HG03565 (cell line): Measurements from ENCODE around the gene ABCC8.

Experiments used
- ATAC-seq: cut with Tn5 transposase; IDR thresholded peaks from one replicate; pipeline ENCODE4 v1.9.1; 2021; ENCODE audit warnings: mild to moderate bottlenecking, moderate library complexity; ENCODE audit not compliant: unreplicated experiment

The ABCC8 gene

DNA sequence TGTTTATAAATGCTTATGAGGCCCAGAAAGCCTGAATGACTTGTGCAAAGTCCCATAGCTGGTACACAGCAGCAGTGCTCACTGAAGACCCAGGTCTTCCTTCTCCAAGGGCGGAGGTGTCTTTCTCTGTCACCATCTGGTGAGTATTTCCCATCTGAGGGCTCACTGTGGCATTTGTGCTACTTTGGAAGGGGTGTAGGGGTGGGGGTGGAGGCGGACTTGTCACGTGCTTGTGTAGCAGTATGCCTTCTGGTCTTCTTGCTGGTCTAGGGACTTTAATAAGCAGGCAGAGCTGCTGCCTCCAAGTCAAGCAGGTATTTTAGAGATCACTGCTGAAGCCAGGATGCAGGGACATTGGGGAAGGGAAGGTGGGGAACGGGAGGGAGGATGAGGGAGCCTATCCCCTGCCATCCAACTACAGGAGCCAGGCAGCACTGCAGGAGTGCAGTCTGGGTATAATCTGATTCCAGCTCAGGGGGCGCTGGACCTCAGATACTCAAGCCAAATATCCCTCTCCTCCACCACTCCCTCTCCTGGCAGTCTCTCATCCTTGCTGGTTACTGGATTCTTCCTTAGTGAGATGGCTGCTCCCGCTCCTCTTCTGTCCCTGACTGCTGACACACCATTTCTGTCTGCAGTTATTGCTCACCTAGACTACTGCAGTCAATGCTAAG is 3.4 kb downstream of the ABCC8 start:
- ATAC-seq, result no peak

DNA sequence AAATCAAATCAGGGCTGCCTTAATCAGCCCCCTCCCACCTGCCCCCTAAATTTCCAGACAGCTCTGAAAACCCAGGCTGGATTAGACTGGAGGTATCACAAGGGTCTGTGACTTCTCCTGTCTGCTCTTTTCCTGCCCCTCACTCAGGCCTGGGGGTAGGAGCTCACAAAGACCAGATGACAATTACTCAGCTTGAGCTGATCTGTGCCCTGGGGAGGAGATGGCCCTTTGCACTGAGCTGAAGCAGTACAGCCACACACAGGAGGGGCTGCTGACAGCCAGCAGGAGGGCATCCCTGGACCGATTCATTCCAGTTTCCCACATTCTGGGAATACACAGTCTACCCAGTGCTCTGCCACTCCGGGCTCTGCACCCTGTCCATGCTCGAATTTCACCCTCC is 4.2 kb downstream of the ABCC8 start:
- ATAC-seq, result no peak

DNA sequence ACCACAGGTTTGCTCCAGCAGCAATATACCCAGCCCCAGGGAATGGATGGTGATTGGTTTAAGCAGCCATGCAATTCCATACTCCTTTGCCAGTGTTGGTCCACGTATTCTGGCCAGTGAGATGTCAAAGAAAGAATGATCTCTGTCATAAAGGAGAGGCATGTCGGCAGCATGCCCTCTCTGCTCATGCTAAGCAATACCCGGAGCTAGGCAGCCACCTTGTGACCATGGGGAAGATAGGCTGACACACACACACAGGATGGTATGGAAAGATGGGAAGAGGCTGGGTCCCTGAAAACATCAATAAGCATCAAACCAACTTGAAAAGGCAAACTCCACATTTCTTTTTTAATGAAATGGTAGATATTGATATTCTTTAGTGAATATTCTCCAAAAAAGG is 5.1 kb downstream of the ABCC8 start:
- no peak for ATAC-seq

DNA sequence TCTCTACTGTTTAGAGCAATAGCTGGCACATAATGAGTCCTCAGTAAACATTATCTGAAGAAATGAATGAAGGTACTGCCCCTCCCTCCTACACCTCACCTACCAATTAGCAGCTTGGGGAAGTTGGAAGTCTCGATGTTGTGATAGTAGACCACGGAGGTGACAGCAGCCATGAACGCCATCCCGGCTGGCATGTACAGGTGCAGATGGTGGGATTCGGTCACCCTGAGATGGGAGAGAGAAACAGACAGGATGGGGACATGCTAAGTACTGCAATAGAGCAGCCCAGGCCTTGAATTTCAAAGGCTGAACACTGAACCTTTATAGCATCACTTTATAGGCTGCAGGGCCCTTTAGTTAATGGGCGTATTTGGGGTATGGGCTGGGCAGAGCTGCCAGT is 6.6 kb downstream of the ABCC8 start:
- ATAC-seq, result no peak

DNA sequence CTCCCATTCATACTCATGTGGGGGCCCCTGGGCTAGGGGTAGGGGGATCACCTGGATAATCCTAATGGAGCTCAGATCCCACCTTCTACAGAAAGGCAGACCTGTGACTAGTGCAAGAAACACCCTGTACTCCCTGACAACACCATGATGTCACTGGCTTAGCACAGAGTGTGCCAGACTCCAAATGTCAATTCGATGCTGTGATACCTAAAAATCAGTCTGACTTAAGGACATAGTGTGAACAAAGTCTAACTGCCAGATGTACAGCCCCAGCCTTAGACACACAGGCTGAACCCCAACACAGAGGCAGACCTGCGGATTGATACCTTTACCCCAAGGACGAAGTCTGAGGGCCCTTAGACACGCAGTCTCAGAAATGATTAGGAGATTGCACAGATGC is 8.5 kb downstream of the ABCC8 start:
- ATAC-seq, result no peak

DNA sequence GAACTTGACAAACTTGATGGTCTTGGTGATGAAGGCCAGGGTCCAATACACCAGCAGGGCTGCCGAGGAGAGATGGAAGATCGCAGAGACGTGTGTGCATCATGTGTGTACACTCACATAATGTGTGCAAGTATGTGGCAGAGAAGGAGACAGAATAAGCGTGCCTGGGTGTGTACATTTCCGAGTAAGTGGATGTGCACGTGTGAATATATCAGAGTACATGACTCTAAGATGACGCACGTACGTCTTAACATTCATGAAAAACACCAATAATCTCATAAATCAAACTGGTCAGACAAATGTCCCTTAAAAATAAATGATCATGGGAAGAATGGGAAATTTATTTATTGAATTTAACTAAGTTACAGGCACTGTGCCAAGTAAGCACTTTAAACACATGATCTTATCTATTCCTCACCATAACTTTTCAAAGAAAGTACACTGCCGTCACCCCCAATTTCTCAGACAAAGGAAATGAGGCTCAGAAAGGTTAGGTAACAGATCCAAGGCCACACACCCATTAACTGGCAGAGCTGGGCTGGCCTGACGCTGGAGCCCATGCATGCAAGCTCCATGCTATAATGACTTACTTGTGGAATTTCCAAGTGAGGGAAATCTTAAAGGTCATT is 13.0 kb downstream of the ABCC8 start:
- no peak for ATAC-seq

DNA sequence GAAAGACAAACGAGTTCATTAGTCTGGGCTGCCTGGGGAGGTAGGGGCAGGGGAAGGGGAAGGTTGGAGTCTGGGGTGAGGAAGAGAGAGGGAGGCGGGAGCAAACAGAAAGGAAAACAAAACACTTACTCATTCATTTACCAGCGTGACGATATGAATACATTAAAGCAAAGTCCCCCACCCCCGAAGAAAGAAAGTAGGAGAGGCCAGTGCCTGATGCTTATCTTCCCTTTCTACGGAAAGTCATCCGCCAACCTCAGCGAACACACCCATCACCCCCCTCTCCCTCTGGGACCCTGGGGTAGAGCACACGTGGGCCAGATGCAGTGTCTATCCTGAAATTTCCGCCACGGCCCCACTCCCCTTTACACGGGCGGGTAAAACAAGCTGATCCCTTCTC is 13.7 kb downstream of the ABCC8 start:
- ATAC-seq, result no peak

DNA sequence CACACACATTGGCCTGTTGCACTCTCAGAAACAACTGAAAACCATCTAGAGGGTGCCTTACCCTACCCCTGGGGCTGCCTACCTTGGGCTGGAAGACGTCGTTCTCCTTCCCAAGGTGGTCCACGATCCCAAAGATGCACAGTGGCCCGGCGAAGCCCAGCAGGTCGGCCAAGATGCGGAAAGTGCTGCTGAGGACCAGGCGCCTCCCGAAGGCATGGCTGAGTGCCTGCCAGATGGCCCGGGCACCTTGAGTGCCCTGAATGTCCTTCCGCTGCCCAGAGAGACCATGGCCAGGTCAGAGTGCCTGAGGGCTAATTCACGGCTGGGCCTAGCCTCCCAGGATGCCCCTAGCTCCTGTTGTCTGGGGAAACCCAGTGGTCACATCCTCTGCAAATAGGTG is 16.2 kb downstream of the ABCC8 start:
- ATAC-seq, result no peak

DNA sequence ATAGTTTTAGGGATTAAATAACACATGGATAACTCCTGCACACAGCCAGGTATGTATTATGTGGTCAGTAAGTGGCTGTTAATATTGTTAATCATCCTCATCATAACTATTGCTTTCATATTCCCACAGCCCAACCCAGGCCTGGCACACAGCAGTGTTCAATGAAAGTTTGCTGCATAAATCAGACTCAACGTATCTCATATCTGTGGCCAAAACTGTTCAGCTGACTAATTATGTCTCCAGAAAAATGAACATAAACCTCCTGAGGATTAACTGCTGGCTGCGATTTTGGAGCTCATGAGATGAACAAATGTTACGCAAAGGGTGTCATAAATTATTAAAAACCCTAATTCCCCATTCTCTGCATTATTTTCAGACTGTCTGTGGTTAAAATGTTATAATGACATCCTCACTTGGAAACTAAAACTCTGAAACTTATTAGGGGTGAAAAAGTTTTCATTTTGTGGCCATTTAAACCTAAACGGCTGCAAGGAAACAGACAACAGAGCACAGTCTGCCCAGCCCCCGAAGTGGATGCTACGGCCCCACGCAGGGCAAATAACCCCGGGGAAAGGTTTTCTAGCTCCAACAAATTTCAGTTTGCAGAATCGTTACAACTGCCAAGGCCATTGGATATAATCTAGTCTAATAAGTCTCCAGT is 17.3 kb downstream of the ABCC8 start:
- no peak for ATAC-seq

DNA sequence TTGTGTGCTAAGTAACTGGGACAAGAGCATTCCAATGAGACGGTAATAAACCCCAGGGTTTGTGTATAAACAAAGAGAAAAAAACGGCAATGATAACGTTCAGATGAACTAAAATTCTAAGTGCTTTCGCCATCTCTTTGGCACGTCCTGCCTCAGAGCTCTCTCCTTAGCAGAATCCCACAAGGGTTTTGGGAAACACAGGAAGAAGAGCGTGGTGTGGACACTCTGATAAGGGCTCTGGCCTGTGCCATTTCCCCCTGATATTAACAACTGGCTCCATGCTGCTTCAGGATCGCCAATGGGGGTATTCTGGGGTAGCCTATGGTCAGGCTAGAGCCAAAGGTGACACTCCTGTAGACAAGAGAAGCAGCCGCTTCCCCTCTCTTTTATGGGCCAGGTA is 18.4 kb downstream of the ABCC8 start:
- ATAC-seq, result no peak

DNA sequence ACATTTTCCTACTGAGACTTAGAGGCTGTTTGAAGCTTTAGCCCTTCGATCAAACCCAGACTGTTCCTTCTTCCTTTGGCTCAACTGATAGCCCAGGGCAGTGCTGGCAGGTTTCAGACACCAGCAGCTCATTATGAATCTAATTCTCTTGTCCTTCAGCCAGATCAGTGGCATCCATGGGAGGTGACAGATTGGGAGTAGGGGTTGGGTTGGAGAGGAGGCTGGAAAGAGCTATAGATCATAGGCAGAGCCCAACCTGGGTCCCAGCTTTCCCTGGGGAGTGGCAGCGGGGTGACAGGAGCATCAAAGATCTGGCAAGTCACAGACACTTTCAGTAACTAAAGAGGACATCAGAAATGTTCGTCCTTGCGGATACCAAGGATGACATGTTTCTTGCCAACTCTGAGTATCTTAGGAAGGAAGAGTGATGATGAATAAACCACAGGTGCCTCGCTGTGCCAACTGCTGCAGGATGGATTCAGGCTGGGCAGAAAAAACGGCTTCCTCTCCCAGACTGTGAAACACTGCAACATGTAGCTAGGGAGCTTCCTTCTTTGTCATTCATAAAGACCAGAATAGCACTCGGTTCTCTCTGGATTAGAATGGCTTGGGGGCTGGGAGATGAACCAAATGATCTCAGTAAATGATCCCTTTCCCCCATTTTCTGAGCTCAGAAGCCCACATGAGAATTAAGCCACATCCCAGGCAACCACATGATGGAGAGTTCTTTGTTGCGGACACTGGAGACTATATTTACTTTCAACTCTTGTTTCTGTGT is 19.1 kb downstream of the ABCC8 start:
- ATAC-seq, result no peak

DNA sequence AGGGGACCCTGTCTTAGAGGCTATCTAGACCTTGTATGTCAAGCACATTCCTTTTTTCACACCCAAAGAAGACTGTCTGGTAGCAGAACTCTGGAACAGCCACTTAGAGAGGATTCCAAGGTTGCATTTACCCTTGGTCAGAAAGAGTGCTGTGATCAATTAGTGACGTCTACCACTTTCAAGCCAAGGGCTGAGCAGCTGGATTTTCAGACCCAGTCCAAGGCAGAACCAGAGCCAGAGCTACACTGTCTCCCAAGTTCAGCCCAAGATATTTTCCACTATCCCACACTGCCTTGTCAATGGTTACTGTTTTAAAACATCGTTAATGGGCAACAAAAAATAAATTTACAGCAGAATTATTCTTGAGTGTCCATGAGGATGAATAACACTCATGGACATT is 24.0 kb downstream of the ABCC8 start:
- no peak for ATAC-seq

DNA sequence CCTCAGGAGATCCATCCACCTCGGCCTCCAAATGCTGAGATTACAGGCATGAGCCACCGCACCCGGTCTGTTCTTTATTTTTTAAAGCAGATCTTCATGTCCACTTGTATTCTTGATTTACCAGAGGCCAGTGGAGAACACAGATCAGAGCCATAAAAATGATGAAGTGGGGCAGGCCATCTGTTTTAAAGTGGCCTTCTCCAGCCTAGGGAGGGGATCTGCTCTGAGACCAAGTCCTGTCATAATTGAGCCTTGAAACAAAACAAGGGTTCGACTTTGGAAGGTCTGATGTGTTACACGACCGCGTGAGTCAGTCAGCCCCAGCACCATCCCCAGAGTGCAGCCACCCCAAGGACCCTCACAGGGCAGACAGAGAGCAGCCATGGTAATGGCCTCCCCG is 27.5 kb downstream of the ABCC8 start:
- ATAC-seq, result no peak

DNA sequence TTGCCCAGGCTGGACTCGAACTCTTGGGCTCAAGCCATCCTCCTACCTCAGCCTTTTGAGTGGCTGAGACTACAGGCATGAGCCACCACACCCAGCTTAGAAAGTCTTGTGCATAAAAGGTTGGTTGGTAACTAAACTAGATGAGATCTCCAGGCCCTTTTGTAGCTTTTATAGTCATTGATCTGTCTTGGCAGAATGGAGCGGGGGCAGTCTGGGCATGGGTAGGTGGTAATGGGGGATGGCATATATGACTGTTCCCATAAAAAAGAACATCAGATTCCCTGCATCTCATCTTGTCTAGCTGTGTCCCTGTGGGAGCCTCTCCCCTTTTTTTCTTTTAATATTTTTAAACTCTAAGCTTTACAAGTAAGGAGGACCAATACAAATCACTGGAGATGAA is 30.2 kb downstream of the ABCC8 start:
- no peak for ATAC-seq

DNA sequence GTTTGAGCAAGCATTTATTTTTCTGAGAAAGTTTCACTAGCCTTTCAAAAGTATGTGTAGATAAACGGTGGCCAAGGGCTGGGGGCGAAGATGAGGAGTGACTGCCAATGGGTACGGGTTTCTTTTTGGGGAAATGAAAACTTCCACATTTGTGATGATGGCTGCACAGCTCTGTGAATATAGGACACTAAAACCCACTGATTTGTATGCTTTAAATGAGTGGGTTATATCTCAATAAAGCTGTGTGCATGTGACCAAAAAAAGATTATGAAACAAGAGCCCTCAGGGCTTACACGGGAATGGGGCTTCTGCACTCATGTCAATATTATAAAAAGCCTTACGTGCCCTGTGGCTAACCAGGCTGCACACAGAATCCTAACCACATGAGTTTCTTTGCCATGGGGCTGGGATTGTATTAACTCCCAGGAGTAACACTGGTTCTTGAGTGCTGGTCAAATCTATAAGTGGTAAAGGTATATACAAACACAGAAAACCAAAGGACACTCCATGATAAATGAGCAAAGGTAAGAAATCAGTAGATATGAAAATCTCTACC is 31.3 kb downstream of the ABCC8 start:
- ATAC-seq, result no peak

DNA sequence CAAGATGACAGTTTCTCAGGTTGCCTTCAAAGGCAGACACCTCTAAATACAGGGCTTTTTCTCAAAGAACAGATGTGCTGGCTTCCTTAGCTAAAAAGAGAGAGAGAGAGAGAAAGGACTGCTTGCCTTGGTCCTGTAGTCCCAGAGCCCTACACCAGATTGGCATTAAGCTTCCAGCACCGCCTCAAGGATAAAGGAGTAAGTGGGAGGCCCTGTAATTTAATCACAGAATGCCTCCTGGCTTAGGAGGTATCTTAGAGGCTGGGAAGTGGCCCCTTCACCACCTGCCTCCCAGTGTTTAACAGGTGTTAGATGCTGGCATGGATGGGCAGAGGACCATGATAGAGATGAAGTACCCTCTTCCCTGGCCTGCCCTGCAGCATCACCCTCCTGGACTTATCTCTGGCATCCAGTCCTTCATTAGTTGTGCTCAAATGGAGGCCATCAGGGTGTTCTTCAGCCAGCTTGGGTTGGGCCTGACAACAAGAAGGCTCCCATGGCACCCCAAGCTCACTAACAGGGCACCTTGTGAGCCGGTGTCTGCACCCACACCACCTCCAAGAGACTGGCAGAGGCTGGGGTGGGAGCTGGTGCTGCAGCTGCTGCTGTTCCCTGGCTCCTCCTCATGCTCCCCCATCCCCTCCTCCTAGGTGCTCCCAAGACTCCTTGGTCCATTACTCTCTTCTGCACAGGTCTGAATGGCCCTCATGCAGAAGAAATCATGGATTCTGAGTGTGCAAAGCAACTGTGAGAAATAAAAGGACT is 32.5 kb downstream of the ABCC8 start:
- no peak for ATAC-seq

DNA sequence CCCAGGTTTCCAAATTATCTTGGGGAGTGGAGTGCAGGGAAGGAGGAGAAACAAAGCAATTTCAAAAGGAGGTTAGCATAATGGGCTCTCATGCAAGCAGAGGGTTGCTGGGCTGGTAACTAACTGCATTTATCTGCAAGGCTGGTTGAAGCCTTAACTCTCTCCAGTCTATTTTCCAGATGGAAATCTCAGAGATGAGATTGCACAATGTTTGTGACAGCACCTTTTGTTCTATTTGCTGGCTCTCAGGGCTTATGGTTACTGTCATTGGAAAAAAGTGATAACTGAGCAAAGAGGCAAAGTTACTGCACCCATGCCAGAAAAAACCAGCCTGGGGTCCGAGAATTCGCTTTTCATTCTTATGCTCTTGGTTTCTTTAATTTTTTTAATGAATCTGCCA is 33.2 kb downstream of the ABCC8 start:
- ATAC-seq, result no peak

DNA sequence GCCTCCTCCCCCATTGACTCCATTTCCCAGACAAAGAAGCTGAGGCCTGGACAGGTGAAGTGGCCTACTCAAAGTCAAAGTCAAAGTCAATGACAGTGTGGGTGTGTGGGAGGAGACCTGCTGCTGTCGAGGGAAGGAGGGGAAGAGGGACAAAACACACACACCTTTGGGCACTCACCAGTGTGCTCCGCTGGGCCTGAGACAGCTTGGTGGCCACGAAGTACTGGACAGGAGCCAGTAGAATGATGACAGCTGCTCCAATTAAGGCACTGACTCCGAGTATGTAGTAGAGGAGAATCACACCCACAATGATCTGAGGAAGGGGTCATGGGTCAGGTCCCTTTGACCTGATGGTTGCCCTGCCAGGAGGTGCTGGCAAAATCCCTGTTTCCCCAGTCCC is 33.6 kb downstream of the ABCC8 start:
- ATAC-seq, result no peak

DNA sequence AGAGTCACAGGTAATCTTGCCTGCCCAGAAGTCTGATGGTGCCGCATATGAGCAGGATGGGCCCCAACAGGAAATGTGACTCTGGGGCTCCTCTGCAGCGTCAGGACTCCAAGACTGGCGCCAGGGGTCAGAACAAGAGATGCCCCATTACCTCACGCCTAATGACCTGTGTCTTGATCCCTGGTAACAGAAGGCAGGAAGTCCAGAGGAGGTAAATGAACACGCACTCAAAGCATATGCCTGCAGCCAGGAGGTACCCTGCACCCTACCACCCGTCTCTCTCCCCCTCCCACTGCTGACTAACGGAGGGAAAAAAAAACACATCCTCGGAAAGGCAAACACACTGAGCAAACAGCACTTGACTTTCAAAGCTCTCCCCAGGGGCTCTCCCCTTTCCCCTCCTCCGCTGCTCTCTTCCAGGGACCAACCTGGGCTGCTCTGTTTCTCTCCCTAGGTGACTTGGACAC is 37.3 kb downstream of the ABCC8 start:
- ATAC-seq, result no peak

DNA sequence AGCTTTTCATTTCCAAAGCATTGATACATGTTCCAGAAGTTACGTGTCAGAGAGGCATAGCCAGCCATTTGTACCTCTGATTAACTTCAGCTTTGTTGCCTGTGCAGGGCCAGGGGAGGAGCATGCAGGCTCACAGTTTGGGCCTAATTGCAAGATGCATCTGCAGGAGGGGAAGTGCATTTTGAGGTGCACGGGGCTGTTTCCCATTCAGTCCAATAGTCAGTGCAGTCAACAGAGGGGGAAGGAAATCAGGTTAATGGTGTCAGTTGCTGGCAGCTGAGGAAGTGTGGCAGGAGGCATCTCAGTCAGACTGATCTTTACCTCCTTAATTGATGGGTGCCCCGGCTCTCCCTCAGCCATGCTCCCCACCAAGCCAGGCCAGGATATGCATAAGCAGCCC is 39.3 kb downstream of the ABCC8 start:
- ATAC-seq, result no peak

DNA sequence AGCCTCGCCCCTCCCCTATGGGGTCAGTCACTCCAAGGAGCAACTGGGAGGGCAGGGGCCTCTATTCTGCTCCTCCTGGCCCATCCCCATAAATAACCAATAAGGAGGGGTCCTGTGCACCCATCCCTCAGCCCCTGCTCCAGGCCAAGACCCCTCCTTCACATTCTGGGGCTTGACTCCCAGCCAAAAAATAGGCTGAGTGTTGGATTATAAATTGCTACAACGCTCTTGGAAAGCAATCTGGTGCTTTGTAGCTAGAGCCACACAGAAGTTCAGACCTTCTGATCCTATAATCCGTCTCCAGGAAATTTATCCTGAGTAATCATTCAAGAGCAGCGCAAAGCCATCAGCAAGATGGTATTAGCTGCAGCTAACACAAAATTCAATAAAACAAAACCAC is 42.5 kb downstream of the ABCC8 start:
- no peak for ATAC-seq
